Keratinocyte (primary cell): Measurements from ENCODE around the gene CLCN3.

Experiments used
- EZH2 ChIP-seq: IDR thresholded peaks from one replicate; pipeline ENCODE4 v1.6.1; 2012; ENCODE audit warnings: inconsistent platforms, mild to moderate bottlenecking, low read length, moderate library complexity
- TF ChIP-seq, protein P1 (sequence below), 3 experiments: IDR thresholded peaks in 1 of 3; conservative IDR thresholded peaks in 1 of 3; optimal IDR thresholded peaks in 1 of 3; 2 replicates in 2 of 3; 3 replicates in 1 of 3; pipeline versions ENCODE3 to v1.5.1; 2011; ENCODE audit warnings: low read length in 3 of 3, mild to moderate bottlenecking in 3 of 3, moderate library complexity in 2 of 3, control low read depth in 1 of 3, inconsistent platforms in 1 of 3; ENCODE audit not compliant: insufficient read depth in 2 of 3; ENCODE audit errors: extremely low read depth in 1 of 3

DNA sequence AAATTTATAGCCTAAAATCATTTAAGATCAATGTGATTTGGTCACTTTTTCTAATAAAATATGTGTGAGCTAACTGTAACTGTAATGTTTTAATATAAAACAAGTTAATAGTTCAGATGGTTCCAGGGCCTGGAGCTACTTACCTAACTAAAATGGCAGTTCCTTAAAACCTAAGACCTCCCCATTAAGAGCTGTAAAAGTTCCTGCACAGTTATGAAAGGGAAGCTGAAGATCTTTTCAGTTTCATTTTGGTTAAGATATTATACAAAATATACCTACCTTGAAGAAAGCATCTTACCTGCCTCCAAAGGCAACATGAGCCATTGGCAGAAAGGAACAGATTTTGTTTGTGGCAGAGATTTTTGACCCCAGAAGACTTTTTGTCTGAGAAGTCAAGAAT is 107.2 kb downstream of the CLCN3 start:
- TF ChIP-seq, protein P1, sequence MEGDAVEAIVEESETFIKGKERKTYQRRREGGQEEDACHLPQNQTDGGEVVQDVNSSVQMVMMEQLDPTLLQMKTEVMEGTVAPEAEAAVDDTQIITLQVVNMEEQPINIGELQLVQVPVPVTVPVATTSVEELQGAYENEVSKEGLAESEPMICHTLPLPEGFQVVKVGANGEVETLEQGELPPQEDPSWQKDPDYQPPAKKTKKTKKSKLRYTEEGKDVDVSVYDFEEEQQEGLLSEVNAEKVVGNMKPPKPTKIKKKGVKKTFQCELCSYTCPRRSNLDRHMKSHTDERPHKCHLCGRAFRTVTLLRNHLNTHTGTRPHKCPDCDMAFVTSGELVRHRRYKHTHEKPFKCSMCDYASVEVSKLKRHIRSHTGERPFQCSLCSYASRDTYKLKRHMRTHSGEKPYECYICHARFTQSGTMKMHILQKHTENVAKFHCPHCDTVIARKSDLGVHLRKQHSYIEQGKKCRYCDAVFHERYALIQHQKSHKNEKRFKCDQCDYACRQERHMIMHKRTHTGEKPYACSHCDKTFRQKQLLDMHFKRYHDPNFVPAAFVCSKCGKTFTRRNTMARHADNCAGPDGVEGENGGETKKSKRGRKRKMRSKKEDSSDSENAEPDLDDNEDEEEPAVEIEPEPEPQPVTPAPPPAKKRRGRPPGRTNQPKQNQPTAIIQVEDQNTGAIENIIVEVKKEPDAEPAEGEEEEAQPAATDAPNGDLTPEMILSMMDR (optimal IDR thresholded peaks at IDR 0.05 in 1 of 3, IDR thresholded peaks at IDR 0.05 in 1 of 3, conservative IDR thresholded peaks at IDR 0.05 in 1 of 3; ENCODE audit: extremely low read depth in 1 of 3, insufficient read depth in 2 of 3, low read length in 3 of 3), result no peak
- no peak for TF ChIP-seq EZH2
